ENCODE measurements around the gene RNF223.
"Not testable (repeated sequence)": the region's sequence is repeated elsewhere in the genome, so short reads cannot be mapped to it uniquely, and the experiment has no call there.

The RNF223 gene

DNA sequence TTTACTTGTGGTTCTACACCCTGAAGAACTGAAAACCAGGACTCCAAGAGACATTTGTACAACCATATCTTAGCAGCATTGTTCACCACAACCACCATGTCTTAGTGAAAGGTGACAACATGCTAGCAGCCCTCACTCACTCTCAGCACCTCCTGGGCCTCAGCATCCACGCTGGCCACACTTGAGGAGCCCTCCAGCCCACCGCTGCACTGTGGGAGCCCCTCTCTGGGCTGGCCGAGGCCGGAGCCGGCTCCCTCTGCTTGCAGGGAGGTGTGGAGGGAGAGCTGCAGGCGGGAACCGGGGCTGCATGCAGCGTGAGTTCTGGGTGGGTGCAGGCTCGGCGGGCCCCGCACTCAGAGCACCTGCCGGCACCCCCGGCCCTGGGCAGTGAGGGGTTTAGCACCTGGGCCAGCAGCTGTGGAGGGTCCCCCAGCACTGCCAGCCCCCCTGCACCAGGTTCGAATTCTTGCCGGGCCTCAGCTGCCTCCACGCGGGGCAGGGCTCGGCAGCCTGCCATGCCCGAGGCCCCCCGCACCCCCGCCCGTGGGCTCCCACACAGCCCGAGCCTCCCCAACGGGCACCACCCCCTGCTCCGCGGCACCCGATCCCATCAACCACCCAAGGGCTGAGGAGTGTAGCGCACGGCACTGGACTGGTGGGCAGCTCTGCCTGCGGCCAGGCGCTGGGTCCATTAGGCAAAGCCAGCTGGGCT, 32.6 kb upstream of the RNF223 start:
- no peak for DNase-seq

DNA sequence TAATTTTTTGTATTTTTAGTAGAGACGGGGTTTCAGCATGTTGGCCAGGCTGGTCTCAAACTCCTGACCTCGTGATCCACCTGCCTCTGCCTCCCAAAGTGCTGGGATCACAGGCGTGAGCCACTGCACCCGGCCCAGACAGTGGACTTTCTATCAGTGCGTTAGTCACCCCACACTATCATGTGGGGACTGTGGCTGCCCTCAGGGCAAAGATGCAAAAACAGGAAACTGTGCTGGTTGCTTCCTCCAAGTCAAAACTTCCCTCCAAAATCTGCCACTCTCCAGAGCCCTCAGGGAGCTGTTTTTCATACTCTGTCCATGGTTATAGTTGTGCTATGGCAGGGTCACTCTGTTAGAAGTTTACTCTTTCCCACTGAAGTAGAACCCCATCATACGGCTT, 30.0 kb upstream of the RNF223 start:
- DNase-seq: not testable (repeated sequence)

DNA sequence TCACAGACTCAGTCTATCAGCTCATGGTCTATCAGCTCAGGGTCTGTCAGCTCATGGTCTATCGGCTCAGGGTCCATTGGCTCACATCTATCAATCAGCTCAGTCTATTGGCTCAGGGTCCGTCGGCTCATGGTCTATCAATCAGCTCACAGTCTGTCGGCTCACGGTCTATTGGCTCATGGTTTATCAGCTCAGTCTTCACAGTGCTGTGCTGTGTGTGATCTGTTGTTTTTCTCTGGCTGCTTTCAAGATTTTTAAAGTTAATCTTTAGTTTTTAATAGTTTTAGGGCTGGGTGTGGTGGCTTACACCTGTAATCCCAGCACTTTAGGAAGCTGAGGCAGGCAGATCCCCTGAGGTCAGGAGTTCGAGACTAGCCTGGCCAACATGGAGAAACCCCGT, 27.4 kb upstream of the RNF223 start:
- no peak for DNase-seq

DNA sequence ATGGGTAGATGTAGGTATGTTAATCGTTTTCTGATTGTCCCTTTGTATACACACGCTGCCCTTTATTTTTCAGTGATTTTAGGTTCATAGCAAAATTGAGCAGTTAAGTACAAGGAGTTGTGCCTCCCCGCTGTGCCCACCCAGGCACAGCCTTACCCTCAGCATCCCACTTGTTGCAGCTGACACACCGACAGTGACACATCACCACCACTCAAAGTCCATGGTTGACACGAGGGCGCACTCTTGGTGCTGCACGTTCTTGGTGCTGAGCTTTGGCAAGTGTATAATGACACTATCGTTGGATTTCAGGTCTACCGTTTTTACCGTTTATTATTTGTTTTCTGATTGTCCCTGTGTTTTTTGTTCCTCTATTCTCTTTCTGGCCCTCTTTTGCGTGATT, 26.2 kb upstream of the RNF223 start:
- no peak for DNase-seq

- DNase-seq: no peak
Measured at GRCh38 chr1:1099506-1100183, 25.5 kb upstream of the RNF223 start.

- no peak for DNase-seq
Measured at GRCh38 chr1:1098681-1099421, 24.7 kb upstream of the RNF223 start.

GRCh38 chr1:1096136-1096535, 22.0 kb upstream of the RNF223 start:
- not testable (repeated sequence) for DNase-seq

DNA sequence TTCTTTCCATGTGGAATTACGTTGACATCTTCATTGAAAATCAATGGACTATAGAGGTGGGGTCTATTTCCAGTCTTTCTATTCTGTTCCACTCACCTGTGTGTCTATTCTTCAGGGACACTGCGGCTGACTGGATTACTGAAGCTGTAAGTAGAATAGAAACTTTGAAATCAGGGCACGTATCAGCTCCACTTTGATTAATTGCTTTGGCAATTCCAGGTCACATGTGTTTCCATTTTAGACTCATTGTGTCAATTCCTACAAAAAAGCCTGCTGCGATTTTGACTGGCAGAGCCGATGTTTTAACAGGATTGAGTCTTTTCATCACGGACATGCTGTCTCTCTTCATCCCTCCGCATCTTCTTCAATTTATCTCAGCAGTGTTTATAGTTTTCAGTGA, 20.9 kb upstream of the RNF223 start:
- no peak for DNase-seq

DNA sequence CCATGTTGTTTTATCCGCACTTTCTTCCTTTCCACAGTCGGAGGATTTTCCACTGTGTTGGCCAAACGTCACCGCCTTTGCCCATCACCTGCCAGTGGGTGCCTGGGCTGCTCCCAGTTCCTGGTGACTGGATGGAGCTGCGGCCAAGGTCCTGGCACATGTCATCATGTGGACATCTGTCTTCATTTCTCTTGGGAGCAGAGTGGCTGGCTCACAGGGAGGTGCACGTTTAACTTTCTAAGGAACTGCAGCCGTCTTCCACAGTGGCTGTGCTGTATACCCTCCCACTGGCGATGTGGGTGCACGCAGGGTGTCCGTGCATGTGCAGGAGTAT, 19.5 kb upstream of the RNF223 start:
- no peak for DNase-seq

- no peak for DNase-seq
Measured at GRCh38 chr1:1092894-1093609, 18.9 kb upstream of the RNF223 start.

- no peak for DNase-seq
Measured at GRCh38 chr1:1092149-1092855, 18.2 kb upstream of the RNF223 start.

GRCh38 chr1:1091344-1092148, 17.4 kb upstream of the RNF223 start:
- no peak for DNase-seq

DNA sequence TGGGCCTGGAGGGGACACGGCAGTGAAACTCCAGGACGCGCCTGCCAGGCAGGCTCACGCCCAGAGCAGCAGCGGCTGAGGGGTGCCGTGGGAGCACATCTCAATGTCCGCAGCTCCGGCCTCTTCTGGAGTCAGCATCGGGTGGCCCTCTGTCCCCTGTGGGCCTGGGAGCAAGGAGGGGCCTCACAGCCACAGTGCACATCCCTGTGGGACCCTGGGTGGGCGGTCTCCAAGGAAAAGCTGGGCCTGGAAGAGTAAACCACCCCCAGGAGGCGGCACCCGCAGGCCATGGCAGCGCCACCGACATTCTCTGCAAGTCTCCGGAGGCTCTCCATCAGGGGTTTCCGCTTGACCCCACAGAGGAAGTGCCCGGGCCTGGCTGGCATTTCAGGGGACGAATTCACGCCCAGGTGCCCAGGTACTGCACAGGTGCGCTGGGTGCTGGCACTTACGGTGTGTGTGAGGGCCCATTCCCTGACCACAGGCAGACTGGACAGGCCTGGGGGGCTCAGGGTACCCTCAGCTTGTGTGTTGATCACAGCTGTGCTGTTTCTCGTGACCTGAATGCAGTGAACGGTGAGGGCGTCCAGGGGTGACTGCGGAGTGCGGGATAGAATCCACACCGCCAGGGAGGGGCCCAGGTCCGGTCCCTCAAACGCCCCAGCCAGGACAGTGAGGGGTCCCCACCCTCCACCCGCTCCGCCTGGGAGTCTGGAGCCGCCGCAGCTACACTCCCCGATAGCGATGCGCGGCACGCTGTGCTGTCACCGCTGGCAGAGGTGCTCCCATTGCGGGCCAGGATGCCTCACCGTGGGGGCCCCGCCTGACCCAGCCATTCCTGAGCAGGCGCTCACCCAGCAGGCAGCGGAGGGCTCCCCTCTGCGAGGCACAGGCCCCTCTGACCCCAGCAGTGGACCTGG, 16.6 kb upstream of the RNF223 start:
- no peak for DNase-seq

- no peak for DNase-seq
Measured at GRCh38 chr1:1089731-1090423, 15.8 kb upstream of the RNF223 start.

DNA sequence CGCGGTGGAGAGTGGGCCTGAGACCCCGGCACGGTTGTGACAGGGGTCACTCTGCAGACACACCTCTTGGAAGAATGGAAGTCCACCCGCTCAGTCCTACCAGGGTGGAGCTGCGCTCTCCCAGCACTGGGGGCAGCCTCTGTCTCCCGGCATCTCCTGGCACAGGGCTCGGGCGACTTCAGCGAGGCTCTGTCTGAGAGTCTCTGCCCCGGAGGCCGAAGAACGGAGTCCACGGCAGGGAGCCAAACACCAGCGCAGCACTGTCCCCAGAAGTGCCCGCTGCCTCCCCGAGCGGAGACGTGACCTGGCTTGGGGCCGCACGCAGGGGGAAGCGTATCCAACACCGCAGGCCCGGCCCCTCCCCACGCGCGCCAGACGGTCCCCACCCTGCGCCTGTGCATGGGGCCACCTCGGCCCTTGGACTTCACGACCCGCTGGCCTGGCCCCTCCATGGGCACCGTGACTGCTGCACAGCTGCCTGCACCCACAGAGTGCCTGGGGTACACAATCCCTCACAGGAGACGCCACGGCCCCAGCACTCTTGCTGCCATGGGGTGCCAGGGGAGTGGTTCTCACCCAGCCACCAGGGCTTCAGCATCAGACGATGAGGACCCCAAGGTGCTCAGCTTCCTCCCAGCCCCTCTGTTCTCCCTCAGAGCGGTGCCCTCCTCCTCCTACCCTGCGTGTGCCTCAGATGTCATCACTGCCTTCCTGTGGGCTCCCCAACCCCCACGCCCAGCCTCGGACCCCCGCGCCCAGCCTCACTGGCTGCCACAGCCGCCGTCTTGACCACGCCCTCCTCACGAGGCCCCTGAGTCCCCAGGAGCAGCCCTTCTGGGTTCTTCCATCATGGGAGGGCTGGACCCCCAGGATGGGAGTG, 14.9 kb upstream of the RNF223 start:
- no peak for DNase-seq

DNA sequence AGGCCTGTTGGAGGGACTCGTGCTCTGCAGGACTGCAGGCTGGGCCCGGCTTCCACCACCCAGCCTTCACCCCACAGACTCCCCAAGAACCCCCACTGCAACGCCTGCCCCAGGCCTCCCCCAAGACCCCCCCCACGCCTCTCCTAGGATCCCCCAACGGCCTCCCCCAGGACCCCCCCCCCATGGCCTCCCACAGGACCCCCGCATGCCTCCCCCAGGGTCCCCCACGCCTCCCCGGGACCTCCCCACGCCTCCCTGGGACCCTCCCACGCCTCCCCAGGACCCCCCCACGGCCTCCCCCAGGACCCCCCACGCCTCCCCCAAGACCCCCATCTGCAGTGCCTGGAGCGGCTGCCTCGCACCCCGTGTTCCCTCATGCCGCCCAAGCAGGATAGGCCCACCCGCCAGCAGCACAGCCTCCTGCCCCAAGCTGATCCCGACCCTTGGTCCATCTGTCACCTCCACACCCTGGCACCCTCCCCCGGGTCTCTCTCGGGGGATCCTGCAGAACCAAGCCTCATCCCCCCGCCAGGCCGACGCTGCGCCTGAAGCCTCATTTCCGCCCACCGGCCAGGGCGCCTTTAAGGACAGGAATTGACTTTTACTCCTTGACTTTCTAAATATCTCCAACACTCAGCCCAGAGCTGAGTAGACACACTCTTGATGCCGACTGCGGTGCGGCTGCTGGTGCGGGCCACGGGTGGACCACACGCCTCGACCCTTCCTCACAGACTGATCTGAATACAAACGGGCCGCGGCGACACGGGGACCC, 14.1 kb upstream of the RNF223 start:
- no peak for DNase-seq

GRCh38 chr1:1087351-1088028, 13.4 kb upstream of the RNF223 start:
- DNase-seq: no peak

DNA sequence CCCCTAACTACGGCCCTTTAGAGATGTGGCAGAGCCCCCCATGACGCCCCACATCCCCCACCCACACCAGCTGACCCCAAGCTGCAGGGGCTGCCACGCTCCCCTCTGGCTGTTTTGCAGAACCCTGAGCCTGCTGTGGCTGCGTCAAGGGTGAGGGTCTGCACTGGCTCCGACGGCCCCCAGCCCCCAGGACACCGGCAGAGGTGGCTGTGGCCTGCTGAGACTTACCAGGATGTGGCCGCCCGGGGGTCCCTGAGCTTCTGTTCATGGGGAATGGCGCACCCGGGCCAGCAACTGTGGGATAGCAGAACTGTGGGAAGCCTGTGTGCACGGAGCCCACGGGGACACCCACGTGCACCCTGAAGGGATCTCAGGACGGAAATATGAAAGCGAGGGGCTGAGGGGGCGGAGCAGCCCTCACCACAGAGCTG, 12.8 kb upstream of the RNF223 start:
- no peak for DNase-seq
